Hematopoietic multipotent progenitor cell (in vitro differentiated cells): ENCODE data around the gene GPR32. TPM values are rescaled to one million over a fixed set of nuclear protein-coding genes. Genes with fewer than 3 reads are reported as not detected.
A peak's percentile ranks its signal among the peaks of the same experiment; 100 is the strongest.

Experiments used
- small RNA-seq: library from RNA; depleted of rRNA; stranded (forward); fragments of <200 nt; gene quantifications from one replicate; pipeline ENCODE3, GENCODE V24; 2012
- total RNA-seq: library from RNA; depleted of rRNA; stranded (reverse); fragments of >200 nt; gene quantifications from one replicate; pipeline ENCODE4 v1.2.3, GENCODE V29; 2012

GPR32 gene
- total RNA-seq, 1 donor, result 0.27 TPM

Small RNA genes within 50 kb of the gene (small RNA-seq; reads per million reads assigned to genes)
- gene SNORD88A (73.0 reads per million, percentile 97 among the genes with 10 or more reads in this experiment), gene SNORD88B (not detected), gene SNORD88C (not detected)

Other genes with a start within 250 kb of the GPR32 start
- gene LRRC4B, start 202.0 kb upstream of the GPR32 start, total RNA-seq, result under 0.01 TPM
- gene SYT3, start 130.6 kb upstream of the GPR32 start, total RNA-seq, result 0.81 TPM
- gene C19orf81, start 121.0 kb upstream of the GPR32 start, total RNA-seq, result 1.6 TPM
- 6.2 TPM for gene SHANK1, start 50.7 kb upstream of the GPR32 start, total RNA-seq
- gene CLEC11A, start 47.1 kb upstream of the GPR32 start, total RNA-seq, result 64.4 TPM
- gene ACP4, start 20.0 kb downstream of the GPR32 start, total RNA-seq, result not detected
- not detected for gene KLK1, start 53.3 kb downstream of the GPR32 start, total RNA-seq
- gene KLK15, start 63.1 kb downstream of the GPR32 start, total RNA-seq, result not detected
- under 0.01 TPM for gene KLK3, start 84.5 kb downstream of the GPR32 start, total RNA-seq
- not detected for gene KLK2, start 103.0 kb downstream of the GPR32 start, total RNA-seq
- gene KLK4, start 140.9 kb downstream of the GPR32 start, total RNA-seq, result not detected
- not detected for gene KLK5, start 182.6 kb downstream of the GPR32 start, total RNA-seq
- not detected for gene KLK6, start 199.1 kb downstream of the GPR32 start, total RNA-seq
- not detected for gene KLK7, start 213.5 kb downstream of the GPR32 start, total RNA-seq
- not detected for gene KLK8, start 231.1 kb downstream of the GPR32 start, total RNA-seq
- gene KLK10, start 249.2 kb downstream of the GPR32 start, total RNA-seq, result not detected